GM20000 (cell line): ENCODE measurements around the gene ATRAID.

Source experiments
- DNase-seq: peaks from one replicate; pipeline ENCODE4 v3.0.0; 2012; ENCODE audit warnings: low spot score
- CTCF ChIP-seq: IDR thresholded peaks from 2 replicates; pipeline ENCODE4 v1.5.1; 2012; ENCODE audit warnings: mild to moderate bottlenecking, control low read depth; ENCODE audit errors: extremely low read depth, missing control alignments

ATRAID gene

DNA sequence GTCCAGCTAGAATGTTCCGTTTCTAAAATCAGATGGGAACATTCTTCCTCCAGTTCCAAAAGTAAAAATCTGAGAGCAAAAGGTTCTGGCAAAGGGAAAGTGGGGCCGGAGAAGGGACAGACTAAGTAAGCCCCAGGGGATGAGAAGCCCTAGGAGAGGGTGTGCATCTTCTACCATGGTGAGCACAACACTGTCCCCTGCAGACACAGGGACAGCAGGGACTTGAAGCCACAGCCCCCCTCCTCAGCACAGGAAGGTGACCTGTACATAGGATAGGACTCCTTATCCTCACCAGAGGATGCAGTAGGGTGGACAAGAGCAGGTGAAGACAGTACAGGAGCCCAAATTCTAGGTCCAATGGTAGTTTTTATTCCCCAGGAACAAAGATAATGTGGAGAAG, 12.6 kb upstream of the ATRAID start:
- no peak for DNase-seq
- TF ChIP-seq CTCF, result no peak

GRCh38 chr2:27201675-27202074, 10.2 kb upstream of the ATRAID start:
- no peak for TF ChIP-seq CTCF
- no peak for DNase-seq

GRCh38 chr2:27202854-27203253, 9.0 kb upstream of the ATRAID start:
- no peak for DNase-seq
- no peak for TF ChIP-seq CTCF

DNA sequence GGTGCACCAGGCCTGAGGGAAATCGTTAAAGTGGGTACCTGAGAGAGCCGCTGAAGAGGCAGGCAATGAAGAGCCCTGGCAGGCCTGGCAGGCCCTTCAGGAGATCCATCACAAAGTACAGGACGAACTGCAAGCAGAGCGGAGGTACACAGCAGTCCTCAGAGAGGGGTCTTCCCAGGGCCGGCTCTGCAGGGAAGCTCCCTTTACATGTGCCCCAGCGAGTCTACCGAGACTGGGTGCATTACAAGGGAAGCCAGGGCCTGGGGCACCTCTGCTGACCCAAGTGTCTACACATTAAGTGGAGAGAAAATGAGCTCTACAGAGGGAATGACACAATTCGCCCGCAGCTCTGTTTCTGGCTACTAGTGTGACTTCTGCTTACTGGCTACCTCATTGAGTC, 8.1 kb upstream of the ATRAID start:
- TF ChIP-seq CTCF, result no peak
- DNase-seq, result no peak

GRCh38 chr2:27204566-27204965, 7.3 kb upstream of the ATRAID start:
- TF ChIP-seq CTCF, result no peak
- DNase-seq, result no peak

DNA sequence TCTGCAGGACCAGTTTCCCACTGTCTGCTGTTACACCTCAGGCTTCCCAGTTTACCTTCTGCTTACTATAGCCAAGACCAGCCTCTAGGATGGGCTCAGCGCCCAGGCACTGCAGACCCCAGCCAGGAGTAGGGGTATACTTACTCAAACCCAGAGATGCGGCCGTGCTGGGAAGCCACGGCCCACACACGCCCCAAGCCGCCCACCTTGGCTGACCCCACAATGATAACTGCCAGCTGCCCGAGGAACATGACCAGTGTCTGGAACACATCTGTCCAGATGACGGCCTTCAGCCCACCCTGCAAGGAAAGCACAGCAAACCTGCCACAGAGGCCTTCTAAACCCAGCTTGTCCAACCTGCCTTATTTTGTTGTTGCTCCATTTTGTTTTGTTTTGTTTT, 6.6 kb upstream of the ATRAID start:
- TF ChIP-seq CTCF, result no peak
- no peak for DNase-seq

GRCh38 chr2:27206346-27206745, 5.5 kb upstream of the ATRAID start:
- TF ChIP-seq CTCF, result no peak
- DNase-seq, result no peak
